ENCODE measurements around the gene CCDC178. TPM values are rescaled to one million over a fixed set of nuclear protein-coding genes. Genes with fewer than 3 reads are reported as not detected.

Gene CCDC178
- total RNA-seq, 6 experiments from 2014 or later = not detected

- Mint-ChIP-seq H3K27ac (no peak overlapping the region), H3K4me1 (ENCODE audit: low read depth) (no peaks in the 10 kb centered on the region), H3K4me3 (no peak overlapping the region), H3K27me3 (ENCODE audit: insufficient read depth) (no peaks in the 10 kb centered on the region), H3K9me3 (peaks cover 12% of the 10 kb centered on the region), H3K36me3 (ENCODE audit: low read depth) (no peaks in the 10 kb centered on the region)
- peak; percentile 85 for TF ChIP-seq CTCF (IDR thresholded peaks at IDR 0.05)
- peak; percentile 38 for DNase-seq
Observed at GRCh38 chr18:33231474-33232317, 208.8 kb downstream of the CCDC178 start.

- Mint-ChIP-seq H3K27me3 (ENCODE audit: insufficient read depth) (no peaks in the 10 kb centered on the region), H3K4me1 (ENCODE audit: low read depth) (no peaks in the 10 kb centered on the region), H3K9me3 (peaks cover 15% of the 10 kb centered on the region), H3K36me3 (ENCODE audit: low read depth) (no peaks in the 10 kb centered on the region), H3K27ac (no peak overlapping the region), H3K4me3 (no peak overlapping the region)
- TF ChIP-seq CTCF (IDR thresholded peaks at IDR 0.05) = no peak
- DNase-seq = no peak
Observed at GRCh38 chr18:33212363-33212762, 228.2 kb downstream of the CCDC178 start.

GRCh38 chr18:33210575-33211189 is 229.8 kb downstream of the CCDC178 start:
- TF ChIP-seq CTCF (IDR thresholded peaks at IDR 0.05) = peak; percentile 76
- no peaks in the 10 kb centered on the region for H3K4me1 Mint-ChIP-seq (ENCODE audit: low read depth)
- H3K27me3 Mint-ChIP-seq (ENCODE audit: insufficient read depth) = no peaks in the 10 kb centered on the region

GRCh38 chr18:33205777-33206176 is 234.7 kb downstream of the CCDC178 start:
- no peaks in the 10 kb centered on the region for H3K36me3 Mint-ChIP-seq (ENCODE audit: low read depth)
- H3K27me3 Mint-ChIP-seq (ENCODE audit: insufficient read depth) = no peaks in the 10 kb centered on the region; the same call in 1 of the 2 replicates
- no peaks in the 10 kb centered on the region for H3K4me1 Mint-ChIP-seq (ENCODE audit: low read depth)
- no peak overlapping the region for H3K27ac Mint-ChIP-seq
- no peak for DNase-seq
- TF ChIP-seq CTCF (IDR thresholded peaks at IDR 0.05) = no peak
- H3K9me3 Mint-ChIP-seq = peaks cover 22% of the 10 kb centered on the region
- H3K4me3 Mint-ChIP-seq = no peak overlapping the region

More at GRCh38 chr18:33210575-33211189, 229.8 kb downstream of the CCDC178 start:
- Mint-ChIP-seq H3K27ac (no peak overlapping the region), H3K9me3 (peaks cover 9% of the 10 kb centered on the region), H3K4me3 (no peak overlapping the region), H3K36me3 (ENCODE audit: low read depth) (no peaks in the 10 kb centered on the region)
- DNase-seq = peak; percentile 19

- no peaks in the 10 kb centered on the region for H3K4me1 Mint-ChIP-seq (ENCODE audit: low read depth)
- no peaks in the 10 kb centered on the region for H3K36me3 Mint-ChIP-seq (ENCODE audit: low read depth)
- H3K9me3 Mint-ChIP-seq = peaks cover 23% of the 10 kb centered on the region
- H3K27me3 Mint-ChIP-seq (ENCODE audit: insufficient read depth) = no peaks in the 10 kb centered on the region; the same call in 1 of the 2 replicates
- DNase-seq = no peak
- no peak overlapping the region for H3K4me3 Mint-ChIP-seq
- H3K27ac Mint-ChIP-seq = no peak overlapping the region
- no peak; the same call in 1 of the 2 replicates for TF ChIP-seq CTCF (IDR thresholded peaks at IDR 0.05)
Observed at GRCh38 chr18:33201509-33201926, 239.0 kb downstream of the CCDC178 start.

All from HFFc6 (cell line).